G401 (cell line): ENCODE measurements around the gene SELENOK. TPM values are rescaled to one million over a fixed set of nuclear protein-coding genes. Genes with fewer than 3 reads are reported as not detected.

ENCODE experiments used
- DNase-seq: peaks from one replicate; pipeline ENCODE4 v3.0.0-alpha.2; 2015; ENCODE audit warnings: low spot score
- in situ Hi-C: cut with HindIII; loops from 2 replicates; pipeline ENCODE4 v1.10.0; 2016; ENCODE audit warnings: low sequenced_read_pairs, mixed read lengths
- total RNA-seq: library from RNA; depleted of rRNA; stranded (reverse); fragments of >200 nt; shearing (Covaris generic); gene quantifications from 2 replicates; pipeline ENCODE4 v1.2.3, GENCODE V29; 2014

SELENOK gene
- total RNA-seq, 1 experiment from 2014 or later = 68.5 TPM

- in situ Hi-C loops = no loop called here
These were observed 4.2 kb downstream of the SELENOK start for GRCh38 chr3:53887446-53887845.

GRCh38 chr3:53885239-53885638 lies 6.4 kb downstream of the SELENOK start:
- no peak for DNase-seq
- in situ Hi-C loops = no loop called here

More at GRCh38 chr3:53887446-53887845, 4.2 kb downstream of the SELENOK start:
- no peak for DNase-seq

- DNase-seq = no peak
- in situ Hi-C loops = no loop called here
These were observed 7.0 kb downstream of the SELENOK start for GRCh38 chr3:53884623-53885022.

GRCh38 chr3:53883008-53883407 lies 8.7 kb downstream of the SELENOK start:
- in situ Hi-C loops = no loop called here
- no peak for DNase-seq

- DNase-seq = peak; percentile 83
- in situ Hi-C loops = no loop called here
These were observed 9.7 kb downstream of the SELENOK start, which contains the start of gene ACTR8 for GRCh38 chr3:53881691-53882593. ACTR8 (minus strand) TSS chr3:53882152; CDS start chr3:53882101, 51 bp downstream.

GRCh38 chr3:53880396-53881345 lies 11.0 kb downstream of the SELENOK start:
- in situ Hi-C loops = no loop called here
- peak; percentile 8 for DNase-seq

- DNase-seq = no peak
- in situ Hi-C loops = no loop called here
These were observed 25.7 kb downstream of the SELENOK start for GRCh38 chr3:53865732-53866499.

- in situ Hi-C loops = no loop called here
These were observed 28.5 kb downstream of the SELENOK start for GRCh38 chr3:53863145-53863544.

GRCh38 chr3:53862241-53862640 lies 29.4 kb downstream of the SELENOK start:
- in situ Hi-C loops = no loop called here
- no peak for DNase-seq

More at GRCh38 chr3:53863145-53863544, 28.5 kb downstream of the SELENOK start:
- no peak for DNase-seq

- in situ Hi-C loops = no loop called here
- no peak for DNase-seq
These were observed 31.5 kb downstream of the SELENOK start for GRCh38 chr3:53860196-53860595.

GRCh38 chr3:53859178-53859577 lies 32.5 kb downstream of the SELENOK start:
- no peak for DNase-seq
- in situ Hi-C loops = no loop called here

- no peak for DNase-seq
- in situ Hi-C loops = no loop called here
These were observed 33.4 kb downstream of the SELENOK start for GRCh38 chr3:53858096-53858741.

GRCh38 chr3:53856964-53857363 lies 34.7 kb downstream of the SELENOK start:
- in situ Hi-C loops = no loop called here
- DNase-seq = no peak

- in situ Hi-C loops = no loop called here
- peak; percentile 43 for DNase-seq
These were observed 40.8 kb downstream of the SELENOK start for GRCh38 chr3:53850895-53851294.

GRCh38 chr3:53849916-53850315 lies 41.7 kb downstream of the SELENOK start:
- in situ Hi-C loops = no loop called here
- DNase-seq = no peak

GRCh38 chr3:53846851-53847155 lies 44.9 kb downstream of the SELENOK start:
- DNase-seq = no peak
- in situ Hi-C loops = no loop called here

GRCh38 chr3:53846134-53846850 lies 45.4 kb downstream of the SELENOK start, which contains the start of the genes CHDH and IL17RB:
CHDH (minus strand) TSS chr3:53846419; CDS start chr3:53824008, 22,411 bp downstream.
IL17RB (plus strand) TSS chr3:53846568; CDS start chr3:53846589, 21 bp downstream.
- in situ Hi-C loops = no loop called here
- peak; percentile 66 for DNase-seq

- in situ Hi-C loops = no loop called here
- DNase-seq = no peak
These were observed 45.9 kb downstream of the SELENOK start for GRCh38 chr3:53845881-53846133.
